ENCODE results near the gene JAK2. TPM values are rescaled to one million over a fixed set of nuclear protein-coding genes. Genes with fewer than 3 reads are reported as not detected.

Gene JAK2
- total RNA-seq, 1 donor from 2014 or later: 5.8 TPM

- no peak for DNase-seq
- peaks cover 6% of the 10 kb centered on the region for H3K36me3 Mint-ChIP-seq (ENCODE audit: unreplicated experiment)
- H3K27me3 Mint-ChIP-seq (ENCODE audit: unreplicated experiment): no peaks in the 10 kb centered on the region
- peaks cover 1% of the 10 kb centered on the region for H3K9me3 Mint-ChIP-seq (ENCODE audit: unreplicated experiment)
- no peak overlapping the region for H3K27ac Mint-ChIP-seq (ENCODE audit: unreplicated experiment)
- no peaks in the 10 kb centered on the region for H3K4me1 Mint-ChIP-seq (ENCODE audit: low read depth, unreplicated experiment)
- H3K4me3 Mint-ChIP-seq (ENCODE audit: unreplicated experiment): no peak overlapping the region
- no peak for TF ChIP-seq CTCF (IDR thresholded peaks at IDR 0.05; ENCODE audit: partially characterized antibody, unreplicated experiment)
These were observed 55.8 kb downstream of the JAK2 start for GRCh38 chr9:5040730-5041389.

DNA sequence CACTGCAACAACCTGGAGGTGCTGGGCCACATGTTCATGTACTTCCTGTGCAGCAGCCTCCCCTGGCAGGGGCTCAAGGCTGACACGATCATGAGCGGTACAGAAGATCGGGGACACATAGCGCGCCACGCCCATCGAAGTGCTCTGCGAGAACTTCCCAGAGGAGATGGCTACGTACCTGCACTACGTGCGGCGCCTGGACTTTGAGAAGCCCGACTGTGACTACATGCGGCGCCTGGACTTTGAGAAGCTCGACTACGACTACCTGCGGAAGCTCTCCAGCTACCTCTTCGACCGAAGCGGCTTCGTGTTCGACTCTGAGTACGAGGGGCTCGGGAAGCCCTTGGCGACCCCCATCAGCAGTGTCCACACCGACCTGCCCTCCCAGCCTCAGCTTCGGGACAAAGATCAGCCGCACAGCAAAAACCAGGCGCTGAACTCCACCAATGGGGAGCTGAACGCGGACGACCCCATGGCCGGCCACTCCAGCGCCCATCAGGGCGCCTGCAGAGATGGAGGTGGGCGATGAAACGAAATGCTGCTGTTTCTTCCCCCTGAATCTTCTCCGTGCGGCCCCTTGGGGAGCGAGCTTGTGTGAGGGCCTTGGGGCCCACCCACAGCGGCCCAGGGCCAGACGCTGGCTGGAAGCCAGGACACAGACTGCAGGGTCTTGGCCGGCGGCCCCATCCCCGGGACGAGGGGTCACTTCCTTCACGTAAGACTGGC lies 56.5 kb downstream of the JAK2 start:
- no peaks in the 10 kb centered on the region for H3K4me1 Mint-ChIP-seq (ENCODE audit: low read depth, unreplicated experiment)

DNA sequence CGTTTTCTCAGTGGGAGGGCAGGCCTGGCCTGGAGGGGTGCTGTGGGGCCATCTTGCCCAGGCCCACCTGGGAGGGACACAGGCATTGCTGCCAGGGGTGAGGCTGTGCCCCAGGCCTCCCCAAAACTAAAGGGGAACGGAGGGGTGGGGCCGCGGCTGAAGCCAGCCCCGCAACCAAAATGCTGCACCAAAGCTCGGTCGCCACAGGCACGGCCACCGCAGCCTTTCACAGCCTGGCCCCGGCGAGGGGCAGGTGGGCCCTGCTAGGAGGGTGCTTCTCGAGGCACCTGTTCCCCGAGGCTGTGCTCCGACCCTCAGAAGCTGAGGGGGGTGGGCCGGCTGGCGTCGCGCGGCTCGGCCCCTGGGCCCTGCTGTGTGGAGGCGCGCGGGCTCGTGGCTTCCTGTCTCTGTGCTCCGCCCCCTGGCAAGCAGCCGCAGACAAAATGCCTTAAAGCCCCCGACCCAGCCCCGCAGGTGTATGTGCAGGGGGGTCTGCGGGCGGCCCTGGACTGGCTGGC lies 57.6 kb downstream of the JAK2 start:
- peak; percentile 16 for DNase-seq
- H3K4me1 Mint-ChIP-seq (ENCODE audit: low read depth, unreplicated experiment): no peaks in the 10 kb centered on the region
- H3K9me3 Mint-ChIP-seq (ENCODE audit: unreplicated experiment): peaks cover 1% of the 10 kb centered on the region
- no peaks in the 10 kb centered on the region for H3K27me3 Mint-ChIP-seq (ENCODE audit: unreplicated experiment)
- TF ChIP-seq CTCF (IDR thresholded peaks at IDR 0.05; ENCODE audit: partially characterized antibody, unreplicated experiment): no peak
- no peak overlapping the region for H3K4me3 Mint-ChIP-seq (ENCODE audit: unreplicated experiment)
- H3K27ac Mint-ChIP-seq (ENCODE audit: unreplicated experiment): no peak overlapping the region
- H3K36me3 Mint-ChIP-seq (ENCODE audit: unreplicated experiment): peaks cover 6% of the 10 kb centered on the region

More for the DNA sequence above, 56.5 kb downstream of the JAK2 start:
- Mint-ChIP-seq H3K4me3 (ENCODE audit: unreplicated experiment) (no peak overlapping the region), H3K36me3 (ENCODE audit: unreplicated experiment) (peaks cover 6% of the 10 kb centered on the region), H3K27ac (ENCODE audit: unreplicated experiment) (no peak overlapping the region), H3K9me3 (ENCODE audit: unreplicated experiment) (peaks cover 1% of the 10 kb centered on the region), H3K27me3 (ENCODE audit: unreplicated experiment) (no peaks in the 10 kb centered on the region)
- no peak for DNase-seq
- TF ChIP-seq CTCF (IDR thresholded peaks at IDR 0.05; ENCODE audit: partially characterized antibody, unreplicated experiment): no peak

GRCh38 chr9:5043381-5043780 lies 58.3 kb downstream of the JAK2 start:
- H3K36me3 Mint-ChIP-seq (ENCODE audit: unreplicated experiment): peaks cover 6% of the 10 kb centered on the region
- DNase-seq: no peak
- no peak overlapping the region for H3K27ac Mint-ChIP-seq (ENCODE audit: unreplicated experiment)
- H3K4me3 Mint-ChIP-seq (ENCODE audit: unreplicated experiment): no peak overlapping the region
- H3K9me3 Mint-ChIP-seq (ENCODE audit: unreplicated experiment): peaks cover 1% of the 10 kb centered on the region
- TF ChIP-seq CTCF (IDR thresholded peaks at IDR 0.05; ENCODE audit: partially characterized antibody, unreplicated experiment): no peak
- no peaks in the 10 kb centered on the region for H3K4me1 Mint-ChIP-seq (ENCODE audit: low read depth, unreplicated experiment)
- no peaks in the 10 kb centered on the region for H3K27me3 Mint-ChIP-seq (ENCODE audit: unreplicated experiment)

DNA sequence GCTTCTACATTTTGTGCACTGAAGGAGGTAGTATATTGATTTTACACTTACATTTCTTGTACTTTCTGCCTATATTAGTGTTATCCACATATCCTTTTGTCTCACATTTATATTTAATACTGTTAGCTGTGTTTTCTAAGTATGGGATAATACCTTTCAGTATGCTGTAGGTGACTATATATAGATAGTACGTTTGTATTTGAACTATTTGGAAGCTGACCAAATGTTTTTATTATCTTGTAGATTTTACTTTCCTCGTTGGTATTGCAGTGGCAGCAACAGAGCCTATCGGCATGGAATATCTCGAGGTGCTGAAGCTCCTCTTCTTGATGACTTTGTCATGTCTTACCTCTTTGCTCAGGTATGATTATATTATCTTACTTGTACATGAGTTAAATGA lies 59.1 kb downstream of the JAK2 start:
- DNase-seq: no peak
- H3K4me1 Mint-ChIP-seq (ENCODE audit: low read depth, unreplicated experiment): no peaks in the 10 kb centered on the region
- peaks cover 6% of the 10 kb centered on the region for H3K36me3 Mint-ChIP-seq (ENCODE audit: unreplicated experiment)
- no peaks in the 10 kb centered on the region for H3K27me3 Mint-ChIP-seq (ENCODE audit: unreplicated experiment)
- no peak overlapping the region for H3K27ac Mint-ChIP-seq (ENCODE audit: unreplicated experiment)
- H3K9me3 Mint-ChIP-seq (ENCODE audit: unreplicated experiment): peaks cover 1% of the 10 kb centered on the region
- H3K4me3 Mint-ChIP-seq (ENCODE audit: unreplicated experiment): no peak overlapping the region
- TF ChIP-seq CTCF (IDR thresholded peaks at IDR 0.05; ENCODE audit: partially characterized antibody, unreplicated experiment): no peak

Measured in glutamatergic neuron (in vitro differentiated cells).